Bronchial epithelial cell (primary cell): ENCODE measurements around the gene UPK2. TPM values are rescaled to one million over a fixed set of nuclear protein-coding genes. Genes with fewer than 3 reads are reported as not detected.

Source experiments
- DNase-seq: peaks from one replicate; pipeline ENCODE4 v3.0.0-alpha.2; 2010; ENCODE audit warnings: low read depth
- FAIRE-seq: peaks from 2 replicates; lab custom pipeline; 2011; peaks lifted over from hg19 to GRCh38; lab: Jason Lieb, UNC
- H3K27me3 ChIP-seq: 2 replicates; pipeline ENCODE4 v1.5.1; 2011; ENCODE audit warnings: low read length; ENCODE audit not compliant: control insufficient read depth, insufficient read depth
- H3K36me3 ChIP-seq: 2 replicates; pipeline ENCODE4 v1.5.1; 2011; ENCODE audit warnings: low read length; ENCODE audit not compliant: control insufficient read depth, insufficient read depth
- H3K4me3 ChIP-seq: 2 replicates; pipeline ENCODE4 v1.5.1; 2011; ENCODE audit warnings: mild to moderate bottlenecking, low read depth, low read length, control low read depth
- total RNA-seq: library from RNA; depleted of rRNA; stranded (reverse); fragments of >200 nt; gene quantifications from 2 replicates; pipeline ENCODE4 v1.2.1, GENCODE V29; 2014
- TF ChIP-seq, protein P1 (sequence below): IDR thresholded peaks from 2 replicates; pipeline ENCODE4 v1.5.1; 2011; ENCODE audit warnings: mild to moderate bottlenecking, moderate library complexity, low read length, control low read depth, inconsistent platforms; ENCODE audit not compliant: insufficient read depth, severe bottlenecking

The UPK2 gene
- total RNA-seq, 1 donor from 2014 or later, result not detected

- FAIRE-seq (no peak), DNase-seq (peak; percentile 78)
- H3K36me3 ChIP-seq, result peaks cover 3% of the 10 kb centered on the region
- H3K27me3 ChIP-seq, result no peaks in the 10 kb centered on the region
- H3K4me3 ChIP-seq, result peak overlapping the region; percentile 65
- TF ChIP-seq, protein P1, sequence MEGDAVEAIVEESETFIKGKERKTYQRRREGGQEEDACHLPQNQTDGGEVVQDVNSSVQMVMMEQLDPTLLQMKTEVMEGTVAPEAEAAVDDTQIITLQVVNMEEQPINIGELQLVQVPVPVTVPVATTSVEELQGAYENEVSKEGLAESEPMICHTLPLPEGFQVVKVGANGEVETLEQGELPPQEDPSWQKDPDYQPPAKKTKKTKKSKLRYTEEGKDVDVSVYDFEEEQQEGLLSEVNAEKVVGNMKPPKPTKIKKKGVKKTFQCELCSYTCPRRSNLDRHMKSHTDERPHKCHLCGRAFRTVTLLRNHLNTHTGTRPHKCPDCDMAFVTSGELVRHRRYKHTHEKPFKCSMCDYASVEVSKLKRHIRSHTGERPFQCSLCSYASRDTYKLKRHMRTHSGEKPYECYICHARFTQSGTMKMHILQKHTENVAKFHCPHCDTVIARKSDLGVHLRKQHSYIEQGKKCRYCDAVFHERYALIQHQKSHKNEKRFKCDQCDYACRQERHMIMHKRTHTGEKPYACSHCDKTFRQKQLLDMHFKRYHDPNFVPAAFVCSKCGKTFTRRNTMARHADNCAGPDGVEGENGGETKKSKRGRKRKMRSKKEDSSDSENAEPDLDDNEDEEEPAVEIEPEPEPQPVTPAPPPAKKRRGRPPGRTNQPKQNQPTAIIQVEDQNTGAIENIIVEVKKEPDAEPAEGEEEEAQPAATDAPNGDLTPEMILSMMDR, result no peak
These were observed 42.7 kb downstream of the UPK2 start for GRCh38 chr11:118998822-118999221.

GRCh38 chr11:119000906-119001305, 44.8 kb downstream of the UPK2 start:
- DNase-seq (peak; percentile 47), FAIRE-seq (no peak)

GRCh38 chr11:119006656-119007055, 50.6 kb downstream of the UPK2 start:
- Histone ChIP-seq H3K36me3 (peaks cover 5% of the 10 kb centered on the region), H3K4me3 (no peak overlapping the region), H3K27me3 (no peaks in the 10 kb centered on the region)
- TF ChIP-seq, protein P1, result no peak
- DNase-seq, result no peak
- FAIRE-seq, result no peak

More at GRCh38 chr11:119000906-119001305, 44.8 kb downstream of the UPK2 start:
- TF ChIP-seq, protein P1, result no peak
- Histone ChIP-seq H3K27me3 (no peaks in the 10 kb centered on the region), H3K36me3 (peaks cover 5% of the 10 kb centered on the region), H3K4me3 (no peak overlapping the region)

Other genes starting within 250 kb of the UPK2 start
- gene DDX6, start 165.1 kb upstream of the UPK2 start, total RNA-seq, result 87.9 and 91.3 TPM in 2 replicates
- not detected in 2 replicates for gene CXCR5, start 72.4 kb upstream of the UPK2 start, total RNA-seq
- 22.6 and 38.5 TPM in 2 replicates for gene BCL9L, start 30.4 kb upstream of the UPK2 start, total RNA-seq
- gene FOXR1, start 15.5 kb downstream of the UPK2 start, total RNA-seq, result not detected in 2 replicates
- 21.3 and 22.5 TPM in 2 replicates for gene CENATAC, start 41.8 kb downstream of the UPK2 start, total RNA-seq
- gene RPS25, start 62.0 kb downstream of the UPK2 start, total RNA-seq, result 529 and 1,126 TPM in 2 replicates
- gene TRAPPC4, start 62.5 kb downstream of the UPK2 start, total RNA-seq, result 115 and 123 TPM in 2 replicates
- gene SLC37A4, start 74.6 kb downstream of the UPK2 start, total RNA-seq, result 9.9 and 11.6 TPM in 2 replicates
- gene HYOU1, start 100.9 kb downstream of the UPK2 start, total RNA-seq, result 292 and 301 TPM in 2 replicates
- gene VPS11, start 111.5 kb downstream of the UPK2 start, total RNA-seq, result 24.5 and 27.0 TPM in 2 replicates
- 6.3 and 10.0 TPM in 2 replicates for gene HMBS, start 128.6 kb downstream of the UPK2 start, total RNA-seq
- 9.5 and 12.1 TPM in 2 replicates for gene DPAGT1, start 145.6 kb downstream of the UPK2 start, total RNA-seq
- 1.3 and 2.3 TPM in 2 replicates for gene C2CD2L, start 151.0 kb downstream of the UPK2 start, total RNA-seq
- 12.4 TPM in 2 replicates for gene HINFP, start 165.3 kb downstream of the UPK2 start, total RNA-seq
- gene ABCG4, start 192.8 kb downstream of the UPK2 start, total RNA-seq, result under 0.01 and 0.13 TPM in 2 replicates
- 13.7 and 44.8 TPM in 2 replicates for gene NLRX1, start 212.4 kb downstream of the UPK2 start, total RNA-seq
- gene NHERF4, start 229.2 kb downstream of the UPK2 start, total RNA-seq, result 0.13 TPM in 1 of 2 replicates, not detected in the other